ENCODE measurements around the gene DDN. TPM values are rescaled to one million over a fixed set of nuclear protein-coding genes. Genes with fewer than 3 reads are reported as not detected.

The DDN gene
- total and polyA plus RNA-seq, 9 of the 15 experiments (the other 6 are each of a cell fraction or from before 2014, with no cell fraction given), result 0.03 to 3.6 (median 1.6) TPM

DNA sequence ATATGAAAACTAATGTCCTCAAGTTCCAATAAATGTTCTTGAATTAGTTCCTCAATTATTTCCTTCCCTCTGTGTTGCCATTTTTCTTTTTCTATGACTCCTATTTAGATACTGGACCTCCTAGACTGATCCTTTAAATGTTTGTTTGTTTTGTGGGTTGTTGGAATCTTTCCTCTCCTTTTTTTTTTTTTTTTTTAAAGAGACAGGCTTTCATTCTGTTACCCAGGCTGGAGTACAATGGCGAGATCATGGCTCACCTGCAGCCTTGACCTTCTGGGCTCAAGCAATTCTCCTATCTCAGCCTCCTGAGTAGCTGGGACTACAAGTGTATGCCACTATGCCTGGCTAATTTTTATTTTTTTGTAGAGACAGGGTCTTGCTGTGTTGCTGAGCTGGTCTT, 9.8 kb upstream of the DDN start:
- Histone ChIP-seq H2AFZ (ENCODE audit: low read depth, low read length) (no peak overlapping the region), H4K20me1 (replicated peaks; ENCODE audit: control insufficient read depth, insufficient read depth, low read length) (no peaks in the 10 kb centered on the region), H3K4me1 (replicated peaks in 1 of 2; ENCODE audit: control insufficient read depth in 2 of 2, insufficient read depth in 2 of 2, low read length in 2 of 2) (peaks cover 0 to 2% of the 10 kb centered on the region in 2 experiments; a peak in 2 of 5 replicates), H3K27me3 (ENCODE audit: control insufficient read depth in 2 of 2, insufficient read depth in 2 of 2, low read length in 2 of 2) (no peaks in the 10 kb centered on the region), H3K36me3 (ENCODE audit: control insufficient read depth, insufficient read depth, low read length) (peaks cover 41% of the 10 kb centered on the region), H3K27ac (ENCODE audit: extremely low read depth, low read depth, low read length) (no peak overlapping the region), H3K9me1 (ENCODE audit: control insufficient read depth, insufficient read depth, low read length) (no peaks in the 10 kb centered on the region), H3K9me3 (replicated peaks; ENCODE audit: control insufficient read depth, insufficient read depth, low read depth, low read length) (no peaks in the 10 kb centered on the region), H3K79me2 (ENCODE audit: control insufficient read depth, insufficient read depth, low read length) (no peaks in the 10 kb centered on the region), H3K4me3 (no peak overlapping the region), H3K9ac (ENCODE audit: insufficient read depth in 1 of 2, low read depth in 2 of 2, low read length in 2 of 2) (no peak overlapping the region), H3K4me2 (ENCODE audit: insufficient read depth, low read length) (no peak overlapping the region)
- 38% methylated on average over 1 of the region's 1 CpG for WGBS (ENCODE audit: insufficient coverage, low coverage, missing lambda C conversion rate)
- intact Hi-C loops (cut with micrococcal nuclease), result no loop called here
- DNase-seq (ENCODE audit: extremely low read depth in 1 of 4, low spot score in 3 of 4) (no peak), FAIRE-seq (no peak), ATAC-seq (no peak)
- TF ChIP-seq CBX1 (IDR thresholded peaks at IDR 0.05; ENCODE audit: low read depth) (no peak), TAF7 (tag; IDR thresholded peaks at IDR 0.05) (no peak), CHD2 (IDR thresholded peaks at IDR 0.05; ENCODE audit: low read depth, low read length) (no peak), TCF3 (CRISPR knock-in tag; IDR thresholded peaks at IDR 0.05) (no peak), PKNOX1 (IDR thresholded peaks at IDR 0.05) (no peak), RBM34 (IDR thresholded peaks at IDR 0.05; ENCODE audit: borderline replicate concordance, insufficient read depth, low read length) (no peak), PTBP1 (IDR thresholded peaks at IDR 0.05; ENCODE audit: low read depth, low read length) (no peak), ZNF280B (CRISPR knock-in tag; IDR thresholded peaks at IDR 0.05) (no peak), ZNF584 (CRISPR knock-in tag; IDR thresholded peaks at IDR 0.05; ENCODE audit: low read depth) (no peak), CEBPB (tag; IDR thresholded peaks at IDR 0.05) (no peak), EP400 (IDR thresholded peaks at IDR 0.05) (no peak), NELFE (IDR thresholded peaks at IDR 0.05; ENCODE audit: insufficient read depth, insufficient read length) (no peak), ZNF384 (IDR thresholded peaks at IDR 0.05; ENCODE audit: low read depth, low read length) (peak; percentile 85), NFXL1 (CRISPR knock-in tag; IDR thresholded peaks at IDR 0.05) (no peak), HNRNPK (IDR thresholded peaks at IDR 0.05; ENCODE audit: low read depth, low read length, poor library complexity, severe bottlenecking) (no peak), SAP30 (IDR thresholded peaks at IDR 0.05; ENCODE audit: borderline replicate concordance, insufficient read depth, low read depth, low read length, poor library complexity, severe bottlenecking) (no peak)
- TF ChIP-seq, protein P1, sequence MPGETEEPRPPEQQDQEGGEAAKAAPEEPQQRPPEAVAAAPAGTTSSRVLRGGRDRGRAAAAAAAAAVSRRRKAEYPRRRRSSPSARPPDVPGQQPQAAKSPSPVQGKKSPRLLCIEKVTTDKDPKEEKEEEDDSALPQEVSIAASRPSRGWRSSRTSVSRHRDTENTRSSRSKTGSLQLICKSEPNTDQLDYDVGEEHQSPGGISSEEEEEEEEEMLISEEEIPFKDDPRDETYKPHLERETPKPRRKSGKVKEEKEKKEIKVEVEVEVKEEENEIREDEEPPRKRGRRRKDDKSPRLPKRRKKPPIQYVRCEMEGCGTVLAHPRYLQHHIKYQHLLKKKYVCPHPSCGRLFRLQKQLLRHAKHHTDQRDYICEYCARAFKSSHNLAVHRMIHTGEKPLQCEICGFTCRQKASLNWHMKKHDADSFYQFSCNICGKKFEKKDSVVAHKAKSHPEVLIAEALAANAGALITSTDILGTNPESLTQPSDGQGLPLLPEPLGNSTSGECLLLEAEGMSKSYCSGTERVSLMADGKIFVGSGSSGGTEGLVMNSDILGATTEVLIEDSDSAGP (CRISPR knock-in tag; IDR thresholded peaks at IDR 0.05), result peak; percentile 48; the same call in 1 of the 2 replicates
- ChIA-PET POLR2A (interaction anchor here (4.1 kb wide), 1 partner anchor 8 kb away, joined by 17 read pairs; no protein-coding TSS in a partner anchor), CTCF (ENCODE audit: low intra/inter-chr PET ratio) (no interaction called here)
- no TSS peak for BruUV-seq (replicated peaks)
- in situ Hi-C loops (cut with MboI), result no loop called here

All from K562 (cell line).